Activated B cell treated with CpG ODN at 0.5 μM for 24 hours (primary cell): ENCODE data around the gene C5orf52. TPM values are rescaled to one million over a fixed set of nuclear protein-coding genes. Genes with fewer than 3 reads are reported as not detected.
A peak's percentile ranks its signal among the peaks of the same experiment; 100 is the strongest.

Experiments used
- ATAC-seq: fragments of 200-7000 bp; cut with Tn5 transposase; one replicate; pipeline ENCODE4 v1.10.0; 2021; ENCODE audit warnings: low read depth, mild to moderate bottlenecking, moderate library complexity
- CTCF ChIA-PET: fragments of 350-600 bp; sonication (Branson Sonifier 250); formaldehyde crosslinking; loops from one replicate; lab custom pipeline; 2021; ENCODE audit warnings: antibody characterized with exemption; lab: Charles Lee
- POLR2A ChIA-PET: fragments of 350-600 bp; sonication (Branson Sonifier 250); formaldehyde crosslinking; loops from one replicate; lab custom pipeline; 2021; ENCODE audit warnings: antibody characterized with exemption; lab: Charles Lee
- DNase-seq: peaks from one replicate; pipeline ENCODE4 v3.0.0; 2022
- H3K27ac Mint-ChIP-seq: one replicate; pipeline ENCODE4 v1.8.0; 2020; ENCODE audit warnings: mixed read lengths
- H3K27me3 Mint-ChIP-seq: one replicate; pipeline ENCODE4 v1.8.0; 2021; ENCODE audit warnings: mixed read lengths
- H3K36me3 Mint-ChIP-seq: one replicate; pipeline ENCODE4 v1.8.0; 2021; ENCODE audit warnings: low read depth, mixed read lengths
- H3K4me1 Mint-ChIP-seq: one replicate; pipeline ENCODE4 v1.8.0; 2021; ENCODE audit warnings: mixed read lengths
- H3K4me3 Mint-ChIP-seq: one replicate; pipeline ENCODE4 v1.8.0; 2020; ENCODE audit warnings: mild to moderate bottlenecking, mixed read lengths
- H3K9me3 Mint-ChIP-seq: one replicate; pipeline ENCODE4 v1.8.0; 2020; ENCODE audit warnings: mixed read lengths
- CTCF ChIP-seq: fragments of 200-600 bp; IDR thresholded peaks from one replicate; pipeline ENCODE4 v1.8.0; 2022; ENCODE audit warnings: antibody characterized with exemption, mild to moderate bottlenecking
- intact Hi-C: fragments of 100-400 bp; cut with micrococcal nuclease; formaldehyde crosslinking; loops from one replicate; pipeline ENCODE4 v1.15.1; 2024
- total RNA-seq: library from RNA; stranded (reverse); gene quantifications from 2 replicates; pipeline ENCODE4 v1.2.3, GENCODE V29; 2022

The C5orf52 gene
- total RNA-seq, result not detected in 2 replicates

- no peak for DNase-seq
- no peaks in the 10 kb centered on the region for H3K9me3 Mint-ChIP-seq
- ChIA-PET CTCF (interaction anchor here (1.2 to 6.8 kb wide), 5 partner anchors 19 to 129 kb away, joined by 3 to 63 read pairs (median 5); partner anchors contain the start of gene LSM11), POLR2A (interaction anchor here (0.6 to 1.2 kb wide), 9 partner anchors 10 to 225 kb away, joined by 3 to 10 read pairs (median 4); partner anchors contain the start of gene SOX30)
- TF ChIP-seq CTCF, result no peak
- peaks cover 28% of the 10 kb centered on the region for H3K4me1 Mint-ChIP-seq
- ATAC-seq, result peak; percentile 55
- H3K27me3 Mint-ChIP-seq, result no peaks in the 10 kb centered on the region
- H3K27ac Mint-ChIP-seq, result peak within 1 kb of the TSS; percentile 65
- H3K36me3 Mint-ChIP-seq, result peaks cover 5% of the 10 kb centered on the region
- H3K4me3 Mint-ChIP-seq, result peak within 1 kb of the TSS; percentile 95
- intact Hi-C loops, result loop anchor here (1.0 to 2.0 kb wide), 2 partner anchors 20 to 100 kb away; no protein-coding TSS in a partner anchor
These were observed at the start of gene C5orf52 for GRCh38 chr5:157670662-157671591. Gene C5orf52, plus strand, starts transcription at chr5:157671533. Its CDS starts 82 bp downstream, at chr5:157671615.

- Mint-ChIP-seq H3K4me1 (peaks cover 11% of the 10 kb centered on the region), H3K27me3 (no peaks in the 10 kb centered on the region), H3K9me3 (no peaks in the 10 kb centered on the region), H3K27ac (no peak overlapping the region), H3K36me3 (no peaks in the 10 kb centered on the region), H3K4me3 (no peak overlapping the region)
- CTCF ChIA-PET, result no interaction called here
- POLR2A ChIA-PET, result no interaction called here
- DNase-seq (no peak), ATAC-seq (no peak)
- intact Hi-C loops, result no loop called here
- TF ChIP-seq CTCF, result no peak
These were observed 47.2 kb upstream of the C5orf52 start for GRCh38 chr5:157624144-157624543.

- peaks cover 5% of the 10 kb centered on the region for H3K36me3 Mint-ChIP-seq
- intact Hi-C loops, result no loop called here
- TF ChIP-seq CTCF, result no peak
- no peak overlapping the region for H3K4me3 Mint-ChIP-seq
- H3K9me3 Mint-ChIP-seq, result peaks cover 10% of the 10 kb centered on the region
- ChIA-PET CTCF (interaction anchor here (0.9 kb wide), 1 partner anchor 18 kb away, joined by 3 read pairs; no protein-coding TSS in a partner anchor), POLR2A (no interaction called here)
- no peak for ATAC-seq
- peaks cover 8% of the 10 kb centered on the region for H3K4me1 Mint-ChIP-seq
- H3K27me3 Mint-ChIP-seq, result no peaks in the 10 kb centered on the region
- DNase-seq, result no peak
- no peak overlapping the region for H3K27ac Mint-ChIP-seq
These were observed 44.5 kb upstream of the C5orf52 start for GRCh38 chr5:157626831-157627230.

- peaks cover 8% of the 10 kb centered on the region for H3K4me1 Mint-ChIP-seq
- ATAC-seq, result no peak
- H3K9me3 Mint-ChIP-seq, result peaks cover 10% of the 10 kb centered on the region
- no peak overlapping the region for H3K27ac Mint-ChIP-seq
- TF ChIP-seq CTCF, result no peak
- no peak for DNase-seq
- H3K4me3 Mint-ChIP-seq, result no peak overlapping the region
- H3K27me3 Mint-ChIP-seq, result no peaks in the 10 kb centered on the region
- H3K36me3 Mint-ChIP-seq, result peaks cover 5% of the 10 kb centered on the region
- intact Hi-C loops, result no loop called here
- CTCF ChIA-PET, result interaction anchor here (1.0 kb wide), 1 partner anchor 377 kb away, joined by 3 read pairs; no protein-coding TSS in a partner anchor
- POLR2A ChIA-PET, result interaction anchor here (0.6 to 0.8 kb wide), 2 partner anchors 37 to 70 kb away, joined by 6 to 7 read pairs; no protein-coding TSS in a partner anchor
These were observed 41.0 kb upstream of the C5orf52 start for GRCh38 chr5:157630341-157630740.
